GM18526 (cell line): ENCODE data around the gene COX8C.

Experiments
- POLR2A ChIP-seq: IDR thresholded peaks from 3 replicates; pipeline ENCODE4 v1.6.1; 2011; ENCODE audit not compliant: insufficient read length; ENCODE audit errors: extremely low read depth

COX8C gene

GRCh38 chr14:93317210-93317874 lies 29.6 kb upstream of the COX8C start:
- TF ChIP-seq POLR2A: no peak

GRCh38 chr14:93317875-93318807 lies 28.8 kb upstream of the COX8C start:
- TF ChIP-seq POLR2A: no peak

GRCh38 chr14:93318927-93319326 lies 28.1 kb upstream of the COX8C start:
- no peak for TF ChIP-seq POLR2A

GRCh38 chr14:93319494-93319893 lies 27.5 kb upstream of the COX8C start:
- TF ChIP-seq POLR2A: no peak

- TF ChIP-seq POLR2A: no peak
These were observed 27.0 kb upstream of the COX8C start for GRCh38 chr14:93319958-93320357.

GRCh38 chr14:93320489-93320888 lies 26.5 kb upstream of the COX8C start:
- TF ChIP-seq POLR2A: no peak

- no peak for TF ChIP-seq POLR2A
These were observed 23.9 kb upstream of the COX8C start for GRCh38 chr14:93322929-93323599.

GRCh38 chr14:93323600-93324174 lies 23.3 kb upstream of the COX8C start:
- no peak for TF ChIP-seq POLR2A

- TF ChIP-seq POLR2A: no peak
These were observed 20.8 kb upstream of the COX8C start for GRCh38 chr14:93326196-93326595.

GRCh38 chr14:93328546-93328945 lies 18.4 kb upstream of the COX8C start:
- no peak for TF ChIP-seq POLR2A

- TF ChIP-seq POLR2A: no peak
These were observed 16.9 kb upstream of the COX8C start for GRCh38 chr14:93329965-93330608.

- TF ChIP-seq POLR2A: no peak
These were observed 16.4 kb upstream of the COX8C start for GRCh38 chr14:93330609-93331000.

- no peak for TF ChIP-seq POLR2A
These were observed 15.8 kb upstream of the COX8C start for GRCh38 chr14:93331002-93331727.

- TF ChIP-seq POLR2A: no peak
These were observed 15.1 kb upstream of the COX8C start for GRCh38 chr14:93331728-93332396.
